ENCODE data around the gene RBFOX1.

DNA sequence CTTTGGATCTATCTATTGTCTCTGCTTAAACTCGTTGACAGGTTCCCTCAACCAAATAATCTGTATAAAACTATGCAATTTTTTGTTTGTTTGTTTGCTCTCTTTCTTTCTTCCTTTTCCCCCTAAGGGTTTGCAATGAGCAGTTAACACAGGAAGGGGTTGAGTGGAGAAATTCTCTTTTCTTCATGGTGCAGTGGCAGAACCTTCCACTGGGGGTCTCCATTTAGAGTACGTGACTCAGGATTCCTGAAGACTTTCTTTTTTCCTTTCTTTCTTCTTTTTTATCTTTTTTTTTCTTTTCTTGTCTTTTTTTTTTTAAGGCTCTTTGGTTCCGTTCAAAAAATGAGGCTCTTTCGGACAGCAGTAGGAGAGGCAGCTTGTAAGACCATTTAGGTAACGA is 19.5 kb upstream of the RBFOX1 start:
- TF ChIP-seq POLR2A (IDR thresholded peaks at IDR 0.05): no peak
- TF ChIP-seq, protein P1, sequence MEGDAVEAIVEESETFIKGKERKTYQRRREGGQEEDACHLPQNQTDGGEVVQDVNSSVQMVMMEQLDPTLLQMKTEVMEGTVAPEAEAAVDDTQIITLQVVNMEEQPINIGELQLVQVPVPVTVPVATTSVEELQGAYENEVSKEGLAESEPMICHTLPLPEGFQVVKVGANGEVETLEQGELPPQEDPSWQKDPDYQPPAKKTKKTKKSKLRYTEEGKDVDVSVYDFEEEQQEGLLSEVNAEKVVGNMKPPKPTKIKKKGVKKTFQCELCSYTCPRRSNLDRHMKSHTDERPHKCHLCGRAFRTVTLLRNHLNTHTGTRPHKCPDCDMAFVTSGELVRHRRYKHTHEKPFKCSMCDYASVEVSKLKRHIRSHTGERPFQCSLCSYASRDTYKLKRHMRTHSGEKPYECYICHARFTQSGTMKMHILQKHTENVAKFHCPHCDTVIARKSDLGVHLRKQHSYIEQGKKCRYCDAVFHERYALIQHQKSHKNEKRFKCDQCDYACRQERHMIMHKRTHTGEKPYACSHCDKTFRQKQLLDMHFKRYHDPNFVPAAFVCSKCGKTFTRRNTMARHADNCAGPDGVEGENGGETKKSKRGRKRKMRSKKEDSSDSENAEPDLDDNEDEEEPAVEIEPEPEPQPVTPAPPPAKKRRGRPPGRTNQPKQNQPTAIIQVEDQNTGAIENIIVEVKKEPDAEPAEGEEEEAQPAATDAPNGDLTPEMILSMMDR (IDR thresholded peaks at IDR 0.05): no peak

Measured in lower leg skin (tissue), 3 donors.